ENCODE results near the gene HUS1B. TPM values are rescaled to one million over a fixed set of nuclear protein-coding genes. Genes with fewer than 3 reads are reported as not detected.
A peak's percentile ranks its signal among the peaks of the same experiment; 100 is the strongest.

The HUS1B gene
- total RNA-seq, 2 experiments from 2014 or later, result 2.2 to 3.1 TPM

DNA sequence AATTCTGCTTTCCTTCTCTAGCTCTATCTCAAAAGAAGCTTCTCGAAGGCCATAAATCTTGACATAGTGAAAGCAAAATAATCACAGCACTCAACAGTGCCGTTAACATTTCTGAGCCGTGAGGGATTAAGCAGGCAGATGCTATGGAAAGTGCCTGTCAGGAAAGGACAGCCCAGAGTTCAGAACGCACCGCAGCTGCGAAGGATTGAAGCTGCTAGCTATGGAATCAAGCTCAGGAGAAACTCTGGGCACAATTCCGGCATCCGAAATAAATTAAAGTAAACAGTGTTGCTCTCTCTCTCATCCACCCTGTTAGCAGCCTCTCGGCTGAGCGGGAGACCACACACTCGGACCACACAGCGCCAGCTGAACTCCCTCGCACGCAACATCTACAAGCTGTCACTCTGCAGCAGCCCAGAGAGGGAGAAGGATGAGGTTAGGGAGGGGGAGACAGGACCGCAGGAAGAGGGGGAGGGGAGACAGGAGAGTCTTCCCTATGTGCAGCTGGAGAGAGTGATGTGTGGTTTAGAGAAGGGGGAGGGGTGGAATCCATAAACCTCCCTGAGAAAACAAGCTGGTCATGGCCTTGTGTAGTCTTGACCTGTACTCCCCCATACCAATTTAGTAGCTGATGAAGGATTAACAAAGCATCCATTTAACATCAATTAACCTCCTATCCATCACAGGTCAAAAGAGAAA is 27.0 kb upstream of the HUS1B start:
- POLR2A ChIA-PET, result interaction anchor here (0.6 to 2.3 kb wide), 3 partner anchors 9 to 23 kb away, joined by 3 to 10 read pairs (median 3); partner anchors contain the start of gene EXOC2

DNA sequence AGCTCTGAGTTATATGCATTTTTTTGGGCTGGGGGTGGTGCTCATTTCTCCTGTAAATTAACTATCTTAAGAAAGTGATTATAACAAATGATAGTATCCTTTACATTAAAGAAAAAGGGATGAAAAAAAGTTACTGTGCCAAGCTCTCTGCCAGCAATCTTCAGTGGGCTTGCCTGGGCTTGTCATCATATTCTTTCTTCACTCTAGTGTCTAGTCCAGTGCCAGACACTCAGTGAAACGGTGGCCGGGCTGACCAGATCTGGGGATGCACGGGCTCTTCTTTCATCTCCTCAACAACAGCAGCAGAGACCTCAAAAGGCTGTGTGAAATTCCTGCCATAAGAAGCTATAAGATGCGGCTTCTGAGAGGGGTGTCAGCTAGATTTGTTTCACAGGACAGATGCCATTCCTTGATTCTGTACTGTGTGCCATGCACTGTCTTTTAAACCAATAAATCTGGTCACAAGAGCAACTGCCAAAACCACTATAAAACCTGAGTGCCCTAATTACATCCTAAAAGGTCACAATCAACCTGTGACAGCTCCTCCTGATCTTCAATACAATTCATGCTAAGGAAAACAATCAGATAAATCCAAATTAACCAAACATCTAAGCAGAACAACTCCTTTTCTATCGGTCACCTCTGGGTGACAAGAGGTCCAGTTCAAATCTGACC is 23.9 kb upstream of the HUS1B start:
- TF ChIP-seq, protein P1, sequence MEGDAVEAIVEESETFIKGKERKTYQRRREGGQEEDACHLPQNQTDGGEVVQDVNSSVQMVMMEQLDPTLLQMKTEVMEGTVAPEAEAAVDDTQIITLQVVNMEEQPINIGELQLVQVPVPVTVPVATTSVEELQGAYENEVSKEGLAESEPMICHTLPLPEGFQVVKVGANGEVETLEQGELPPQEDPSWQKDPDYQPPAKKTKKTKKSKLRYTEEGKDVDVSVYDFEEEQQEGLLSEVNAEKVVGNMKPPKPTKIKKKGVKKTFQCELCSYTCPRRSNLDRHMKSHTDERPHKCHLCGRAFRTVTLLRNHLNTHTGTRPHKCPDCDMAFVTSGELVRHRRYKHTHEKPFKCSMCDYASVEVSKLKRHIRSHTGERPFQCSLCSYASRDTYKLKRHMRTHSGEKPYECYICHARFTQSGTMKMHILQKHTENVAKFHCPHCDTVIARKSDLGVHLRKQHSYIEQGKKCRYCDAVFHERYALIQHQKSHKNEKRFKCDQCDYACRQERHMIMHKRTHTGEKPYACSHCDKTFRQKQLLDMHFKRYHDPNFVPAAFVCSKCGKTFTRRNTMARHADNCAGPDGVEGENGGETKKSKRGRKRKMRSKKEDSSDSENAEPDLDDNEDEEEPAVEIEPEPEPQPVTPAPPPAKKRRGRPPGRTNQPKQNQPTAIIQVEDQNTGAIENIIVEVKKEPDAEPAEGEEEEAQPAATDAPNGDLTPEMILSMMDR (IDR thresholded peaks at IDR 0.05), result no peak
- Mint-ChIP-seq H3K36me3 (ENCODE audit: low read depth) (peaks cover 46% of the 10 kb centered on the region), H3K4me1 (ENCODE audit: low read depth) (peaks cover 64% of the 10 kb centered on the region), H3K4me3 (no peak overlapping the region), H3K27ac (no peak overlapping the region), H3K27me3 (no peaks in the 10 kb centered on the region), H3K9me3 (no peaks in the 10 kb centered on the region)
- CTCF ChIA-PET, result no interaction called here
- no peak overlapping the region for H3K4me3 ChIP-seq (ENCODE audit: low read length)
- H3K27ac ChIP-seq (ENCODE audit: low read depth in 1 of 2, low read length in 2 of 2), result no peak overlapping the region
- POLR2A ChIA-PET, result interaction anchor here (0.6 kb wide), 1 partner anchor 39 kb away, joined by 3 read pairs; no protein-coding TSS in a partner anchor
- peaks cover 22% of the 10 kb centered on the region for H3K4me1 ChIP-seq (ENCODE audit: insufficient read depth, low read length)
- no peaks in the 10 kb centered on the region for H3K36me3 ChIP-seq (ENCODE audit: insufficient read depth, low read length)
- intact Hi-C loops (cut with DNase I, micrococcal nuclease), result no loop called here
- no peak for DNase-seq
- ATAC-seq (ENCODE audit: poor library complexity), result no peak
- H3K27me3 ChIP-seq (ENCODE audit: control insufficient read depth in 1 of 2, insufficient read depth in 2 of 2, low read length in 2 of 2), result no peaks in the 10 kb centered on the region
- H3K9me3 ChIP-seq (ENCODE audit: control insufficient read depth in 1 of 2, insufficient read depth in 1 of 2, low read length in 2 of 2), result no peaks in the 10 kb centered on the region

More for the DNA sequence above, 27.0 kb upstream of the HUS1B start:
- H3K27me3 Mint-ChIP-seq, result no peaks in the 10 kb centered on the region
- H3K9me3 Mint-ChIP-seq, result no peaks in the 10 kb centered on the region
- Histone ChIP-seq H3K36me3 (ENCODE audit: insufficient read depth, low read length) (peaks cover 11% of the 10 kb centered on the region), H3K27ac (ENCODE audit: low read depth in 1 of 2, low read length in 2 of 2) (no peak overlapping the region), H3K4me1 (ENCODE audit: insufficient read depth, low read length) (peaks cover 27% of the 10 kb centered on the region), H3K4me3 (ENCODE audit: low read length) (no peak overlapping the region), H3K27me3 (ENCODE audit: control insufficient read depth in 1 of 2, insufficient read depth in 2 of 2, low read length in 2 of 2) (no peaks in the 10 kb centered on the region), H3K9me3 (ENCODE audit: control insufficient read depth in 1 of 2, insufficient read depth in 1 of 2, low read length in 2 of 2) (no peaks in the 10 kb centered on the region)
- H3K27ac Mint-ChIP-seq, result no peak overlapping the region
- DNase-seq, result peak in 1 of 14 experiments; percentile 15
- ATAC-seq (ENCODE audit: poor library complexity), result no peak
- H3K4me1 Mint-ChIP-seq (ENCODE audit: low read depth), result peaks cover 55% of the 10 kb centered on the region
- H3K36me3 Mint-ChIP-seq (ENCODE audit: low read depth), result peaks cover 40% of the 10 kb centered on the region
- TF ChIP-seq, protein P1 (IDR thresholded peaks at IDR 0.05), result no peak
- CTCF ChIA-PET, result interaction anchor here (1.0 to 1.5 kb wide), 3 partner anchors 12 to 38 kb away, joined by 3 to 5 read pairs (median 3); no protein-coding TSS in a partner anchor
- peak overlapping the region; percentile 27 for H3K4me3 Mint-ChIP-seq
- intact Hi-C loops (cut with DNase I, micrococcal nuclease), result no loop called here

DNA sequence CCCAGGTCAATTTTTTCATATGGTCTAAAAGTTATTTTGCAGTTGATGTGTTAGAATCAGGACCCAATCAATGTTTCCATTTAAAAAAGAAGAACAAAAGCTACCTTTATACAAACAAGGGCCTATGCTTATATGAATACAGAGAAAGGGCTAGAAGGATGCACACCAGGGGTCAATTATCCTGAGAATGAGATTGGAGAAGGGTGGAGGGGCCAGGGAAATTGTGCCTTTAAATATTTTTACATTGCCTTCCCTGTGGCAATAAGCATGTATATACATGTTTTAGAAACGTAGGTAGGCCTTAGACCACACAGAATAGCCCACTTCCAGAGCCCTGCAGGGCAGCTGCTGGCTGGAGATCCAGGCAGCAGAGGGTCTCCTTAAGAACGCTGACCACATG is 23.4 kb upstream of the HUS1B start:
- ChIA-PET CTCF (no interaction called here), POLR2A (interaction anchor here (0.6 kb wide), 1 partner anchor 38 kb away, joined by 3 read pairs; no protein-coding TSS in a partner anchor)
- H3K4me3 ChIP-seq (ENCODE audit: low read length), result no peak overlapping the region
- no peaks in the 10 kb centered on the region for H3K36me3 ChIP-seq (ENCODE audit: insufficient read depth, low read length)
- DNase-seq (no peak), ATAC-seq (ENCODE audit: poor library complexity) (no peak)
- H3K4me1 ChIP-seq (ENCODE audit: insufficient read depth, low read length), result peaks cover 17% of the 10 kb centered on the region
- peaks cover 60% of the 10 kb centered on the region for H3K4me1 Mint-ChIP-seq (ENCODE audit: low read depth)
- H3K27ac ChIP-seq (ENCODE audit: low read depth in 1 of 2, low read length in 2 of 2), result no peak overlapping the region
- H3K36me3 Mint-ChIP-seq (ENCODE audit: low read depth), result peaks cover 43% of the 10 kb centered on the region
- H3K9me3 ChIP-seq (ENCODE audit: control insufficient read depth in 1 of 2, insufficient read depth in 1 of 2, low read length in 2 of 2), result no peaks in the 10 kb centered on the region
- H3K27me3 Mint-ChIP-seq, result no peaks in the 10 kb centered on the region
- no peak overlapping the region for H3K4me3 Mint-ChIP-seq
- intact Hi-C loops (cut with DNase I, micrococcal nuclease), result no loop called here
- no peaks in the 10 kb centered on the region for H3K27me3 ChIP-seq (ENCODE audit: control insufficient read depth in 1 of 2, insufficient read depth in 2 of 2, low read length in 2 of 2)
- no peaks in the 10 kb centered on the region for H3K9me3 Mint-ChIP-seq
- TF ChIP-seq, protein P1 (IDR thresholded peaks at IDR 0.05), result no peak
- H3K27ac Mint-ChIP-seq, result no peak overlapping the region

Measured in CD4-positive, alpha-beta T cell (primary cell).